D341Med (cell line): ENCODE data around the gene PRR5.

Experiments
- DNase-seq: peaks from one replicate; pipeline ENCODE4 v3.0.0; 2012; ENCODE audit warnings: low spot score

The PRR5 gene

GRCh38 chr22:44693145-44693544 is 8.9 kb upstream of the PRR5 start:
- no peak for DNase-seq

- DNase-seq, result no peak
Observed at GRCh38 chr22:44693756-44694155, 8.2 kb upstream of the PRR5 start.

GRCh38 chr22:44697423-44698141 is 4.4 kb upstream of the PRR5 start:
- DNase-seq, result peak; percentile 86

DNA sequence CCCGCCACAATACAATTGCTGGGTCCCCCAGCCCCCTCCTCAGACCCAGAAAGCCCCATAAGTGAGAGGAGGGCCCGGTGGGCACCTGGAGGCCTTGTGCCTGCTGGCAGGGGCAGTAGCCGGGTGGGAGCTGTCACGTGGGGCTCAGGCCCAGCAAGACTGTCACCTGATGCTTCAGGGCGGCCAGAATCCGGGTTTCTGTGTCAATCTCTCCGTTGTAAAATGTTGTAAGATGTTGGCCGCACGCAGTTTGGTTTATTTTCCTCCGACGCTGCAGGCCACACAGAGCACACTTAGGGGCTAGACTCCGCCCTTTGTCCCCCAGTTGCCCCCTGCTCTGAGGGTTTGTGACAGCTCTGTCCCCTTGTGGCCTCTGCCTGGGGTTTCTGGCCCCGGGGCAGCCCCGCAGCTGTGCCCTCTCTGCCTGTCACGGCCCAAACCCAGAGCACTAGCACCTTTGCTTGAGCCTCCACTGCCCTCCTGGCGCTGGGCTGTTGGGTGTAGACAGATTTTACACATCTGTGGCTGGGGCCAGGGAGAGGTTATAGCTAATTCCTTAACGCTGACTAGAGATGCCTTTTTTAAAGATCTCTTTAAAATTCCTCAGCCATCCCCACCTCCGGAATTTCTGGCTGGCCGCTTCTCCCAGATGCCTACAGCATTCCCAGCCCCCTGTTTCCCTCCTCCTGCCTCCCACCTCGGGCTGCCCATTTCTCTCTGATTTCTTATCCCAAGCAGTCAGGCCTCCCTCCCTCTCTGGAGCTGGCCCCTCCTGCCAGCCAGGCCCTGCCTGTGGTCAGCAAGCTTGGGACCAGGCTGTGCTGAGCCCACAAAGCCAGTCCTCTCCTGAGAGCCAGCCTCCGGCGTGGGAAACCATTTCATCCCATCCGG is 3.2 kb upstream of the PRR5 start:
- DNase-seq, result no peak

DNA sequence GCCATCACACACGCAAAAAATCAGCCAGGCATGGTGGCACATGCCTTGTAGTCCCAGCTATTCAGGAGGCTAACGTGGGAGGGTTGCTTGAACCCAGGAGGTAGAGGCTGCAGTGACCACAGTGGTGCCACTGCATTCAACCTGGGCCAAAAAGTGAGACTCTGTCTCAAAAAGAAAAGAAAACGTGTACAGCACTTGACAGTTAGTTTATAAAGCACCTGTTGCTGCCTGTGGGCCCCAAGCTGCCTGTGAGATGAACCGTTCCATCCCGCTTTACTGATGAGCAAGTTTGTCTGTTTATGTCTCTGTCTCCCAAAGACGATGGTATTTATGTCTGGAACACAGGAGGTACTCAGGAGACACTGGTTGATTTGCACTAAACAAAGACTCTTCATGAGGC is 1.5 kb upstream of the PRR5 start:
- no peak for DNase-seq

DNA sequence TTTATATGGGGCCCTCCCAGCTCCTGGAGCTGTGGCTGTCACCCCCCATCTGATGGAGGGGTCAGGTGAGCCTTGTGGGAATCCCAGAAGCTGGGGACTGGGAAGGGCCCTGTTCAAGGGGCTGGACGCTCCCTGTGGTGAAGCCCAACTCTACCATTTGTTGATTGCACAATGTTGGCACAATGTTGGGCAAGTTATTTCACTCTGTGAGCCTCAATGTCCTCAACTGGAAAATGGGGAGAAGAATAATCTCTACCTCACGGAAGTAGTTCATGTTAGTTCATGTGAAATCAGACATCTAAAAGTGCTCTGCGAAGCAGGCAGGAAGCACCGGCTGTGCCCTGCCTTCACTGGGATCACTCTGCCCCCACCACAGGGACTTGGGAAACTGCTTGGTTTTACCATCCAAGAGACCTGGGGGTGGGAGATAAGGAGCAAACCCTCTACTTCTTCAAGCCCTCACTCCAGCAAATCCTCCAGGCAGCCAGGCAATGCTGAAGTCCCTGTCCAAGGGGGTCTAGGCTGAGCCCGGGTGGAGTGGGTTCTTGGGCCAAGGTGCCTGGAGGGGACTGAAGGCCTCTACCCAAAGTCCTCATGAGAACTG is 715 bp upstream of the PRR5 start:
- DNase-seq, result no peak

DNA sequence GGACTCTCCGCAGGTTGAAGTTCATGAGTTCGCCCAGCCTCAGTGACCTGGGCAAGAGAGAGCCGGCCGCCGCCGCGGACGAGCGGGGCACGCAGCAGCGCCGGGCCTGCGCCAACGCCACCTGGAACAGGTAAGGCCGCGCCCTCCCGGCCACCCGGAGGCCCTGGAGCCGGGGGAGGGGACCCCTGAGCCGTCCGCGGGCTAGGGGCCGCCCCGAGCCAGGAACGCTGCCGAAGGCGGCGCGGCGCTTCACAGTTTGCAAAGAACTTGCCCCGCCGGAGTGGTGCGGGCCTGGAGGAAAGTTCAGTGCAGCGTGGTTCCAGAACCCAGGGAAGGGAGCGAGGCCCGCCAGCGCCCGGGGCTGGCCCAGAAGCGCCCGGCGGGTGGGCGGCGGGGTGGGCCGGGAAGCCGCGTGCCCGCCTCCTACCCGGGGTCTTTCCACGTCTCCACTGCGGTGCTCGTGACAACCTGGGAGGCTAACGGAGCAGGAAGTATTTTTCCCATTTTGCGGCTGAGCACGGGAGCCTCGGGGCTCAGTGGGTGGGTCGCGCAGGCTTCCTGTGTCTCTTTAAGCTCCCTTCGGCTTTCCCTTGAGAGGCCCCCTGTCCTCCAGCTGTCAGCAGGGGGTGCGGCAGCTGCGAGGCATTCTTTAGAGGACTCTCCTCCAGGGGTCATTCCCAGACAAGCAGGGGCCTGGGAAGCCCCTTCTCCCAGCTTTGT is 635 bp downstream of the PRR5 start:
- DNase-seq, result no peak

DNA sequence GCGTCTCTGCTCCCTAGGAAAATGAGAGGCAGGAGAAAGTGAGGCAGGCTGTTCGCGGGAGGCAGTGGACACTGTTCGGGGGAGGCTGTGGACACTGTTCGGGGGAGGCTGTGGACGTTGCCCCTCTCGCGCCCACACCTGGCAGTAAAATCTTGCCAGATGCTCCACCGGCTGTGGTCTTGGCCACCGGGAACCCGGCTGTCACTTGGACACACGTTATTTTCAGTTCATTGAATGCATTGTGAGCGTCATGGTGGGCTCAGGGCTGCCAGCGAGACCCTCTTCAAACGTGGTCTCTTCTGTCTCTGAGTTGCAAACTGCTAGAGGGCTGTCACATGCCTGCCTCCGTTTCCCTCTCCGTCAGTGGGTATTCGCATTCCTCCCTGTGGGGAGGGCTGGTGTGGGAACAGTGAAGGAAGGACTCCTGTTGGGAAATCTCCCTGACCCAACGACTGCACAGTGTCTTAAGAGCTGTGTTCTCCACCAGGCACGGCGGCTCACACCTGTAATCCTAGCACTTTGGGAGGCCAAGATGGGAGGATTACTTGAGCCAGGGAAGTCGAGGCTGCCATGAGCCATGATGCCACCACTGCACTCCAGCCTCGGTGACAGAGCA is 1.4 kb downstream of the PRR5 start:
- DNase-seq, result no peak

DNA sequence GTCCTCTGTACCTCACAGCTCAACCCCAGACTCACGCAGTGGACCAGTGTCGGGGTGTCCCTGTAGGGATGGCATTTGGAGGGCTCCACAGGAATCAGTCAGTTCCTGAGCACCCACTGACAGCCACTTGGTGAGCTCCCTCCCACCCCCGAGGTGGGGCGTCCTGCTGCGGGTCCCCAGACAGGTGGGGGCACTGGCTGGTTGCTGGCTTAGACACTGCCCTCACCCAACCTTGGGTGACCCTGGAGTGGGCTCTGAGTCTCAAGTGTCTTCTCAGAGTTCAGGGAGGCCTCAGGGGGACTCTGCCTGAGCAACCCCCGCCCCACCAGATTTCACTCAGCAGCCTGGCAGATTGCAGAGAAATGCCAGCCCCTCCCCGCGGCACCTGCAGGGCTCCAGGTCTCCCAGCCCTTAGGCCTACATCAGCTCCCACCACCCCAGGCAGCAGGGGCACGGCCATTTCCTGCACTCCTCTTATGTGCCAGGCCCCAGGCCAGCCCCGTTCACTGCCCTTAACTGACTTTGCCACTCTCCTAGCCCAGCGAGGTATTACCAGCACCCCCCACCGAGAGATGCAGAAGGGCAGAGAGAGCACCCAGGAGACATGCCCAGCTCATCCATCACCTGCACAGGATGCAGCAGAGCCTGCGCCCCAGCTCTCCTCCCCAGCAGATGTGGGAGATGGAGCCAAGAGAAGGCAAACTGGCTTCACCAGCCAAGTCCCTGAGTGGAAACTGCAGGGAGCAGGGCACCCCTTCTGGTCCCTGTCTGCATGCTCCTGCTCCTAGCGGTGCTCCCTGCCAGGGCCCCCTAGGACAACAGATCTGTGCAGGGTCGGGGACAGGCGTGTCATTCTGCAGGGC is 2.4 kb downstream of the PRR5 start:
- DNase-seq, result no peak

DNA sequence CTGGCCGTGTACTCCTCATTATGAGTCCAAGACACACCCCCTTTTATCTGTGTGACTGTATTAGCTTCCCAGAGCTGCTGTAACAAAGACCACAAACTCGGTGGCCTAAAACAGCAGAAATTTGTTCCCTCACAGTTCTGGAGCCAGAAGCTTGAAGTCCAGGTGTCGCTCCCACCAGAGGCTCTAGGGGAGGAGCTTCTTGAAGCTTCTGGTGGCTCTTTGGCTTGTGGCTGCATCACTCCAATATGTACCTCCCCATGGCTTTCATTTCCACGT is 3.0 kb downstream of the PRR5 start:
- no peak for DNase-seq

DNA sequence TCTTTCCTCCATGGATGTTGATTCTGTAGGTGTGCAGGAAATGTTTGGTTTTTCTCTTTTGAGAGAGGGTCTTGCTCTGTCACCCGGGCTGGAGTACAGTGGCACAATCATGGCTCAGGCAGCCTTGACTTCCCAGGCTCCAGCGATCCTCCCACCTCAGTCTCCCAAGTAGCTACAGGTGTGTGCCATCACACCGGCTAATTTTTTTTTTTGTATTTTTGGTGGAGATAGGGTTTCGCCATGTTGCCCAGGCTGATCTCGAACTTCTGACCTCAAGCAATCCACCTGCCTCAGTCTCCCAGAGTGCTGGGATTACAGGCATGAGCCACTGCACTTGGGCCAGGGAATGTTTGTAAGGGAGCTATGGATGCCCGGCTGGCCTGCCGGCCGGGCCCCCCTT is 4.5 kb downstream of the PRR5 start:
- no peak for DNase-seq

DNA sequence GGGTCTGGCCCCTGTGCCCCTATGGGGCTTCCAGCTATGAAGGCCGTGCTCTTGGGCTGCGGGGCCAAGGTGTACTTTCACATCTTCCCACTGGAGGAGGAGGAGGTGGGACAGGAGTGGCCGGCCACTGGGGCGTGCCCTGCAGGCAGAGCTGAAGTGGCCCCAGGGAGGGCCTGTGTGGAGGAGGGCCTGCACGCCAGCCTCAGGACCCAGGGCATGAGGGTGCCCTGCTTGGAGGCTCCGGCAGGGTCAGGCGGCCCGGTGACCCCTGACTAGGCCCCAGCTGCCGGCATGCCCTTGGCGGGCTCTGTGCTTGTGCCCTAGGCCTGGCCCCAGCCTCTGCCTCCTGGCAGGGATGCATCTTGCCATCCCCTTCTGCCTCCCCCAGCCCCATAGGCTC is 5.2 kb downstream of the PRR5 start:
- no peak for DNase-seq

DNA sequence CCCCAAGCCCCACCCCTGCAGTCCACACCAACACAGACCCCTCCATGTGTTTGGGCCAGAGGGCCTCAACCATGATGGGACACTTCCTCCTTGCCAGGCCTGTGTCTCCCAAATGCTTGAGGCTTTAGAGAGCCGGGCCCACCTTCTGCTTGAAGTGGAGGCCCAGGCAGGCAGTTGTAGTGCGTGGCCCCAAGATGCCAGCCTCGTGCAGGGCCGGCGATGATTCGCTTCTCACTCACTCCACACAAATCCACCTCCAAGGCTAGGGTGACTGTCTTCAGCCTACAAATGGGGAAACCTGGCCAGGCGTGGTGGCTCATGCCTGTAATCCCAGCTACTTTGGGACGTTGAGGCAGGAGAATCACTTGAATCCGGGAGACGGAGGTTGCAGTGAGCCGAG is 5.7 kb downstream of the PRR5 start:
- DNase-seq, result no peak

GRCh38 chr22:44709881-44710392 is 7.9 kb downstream of the PRR5 start:
- DNase-seq, result no peak

- no peak for DNase-seq
Observed at GRCh38 chr22:44710474-44711240, 8.7 kb downstream of the PRR5 start.

GRCh38 chr22:44711241-44711560 is 9.2 kb downstream of the PRR5 start:
- DNase-seq, result no peak

DNA sequence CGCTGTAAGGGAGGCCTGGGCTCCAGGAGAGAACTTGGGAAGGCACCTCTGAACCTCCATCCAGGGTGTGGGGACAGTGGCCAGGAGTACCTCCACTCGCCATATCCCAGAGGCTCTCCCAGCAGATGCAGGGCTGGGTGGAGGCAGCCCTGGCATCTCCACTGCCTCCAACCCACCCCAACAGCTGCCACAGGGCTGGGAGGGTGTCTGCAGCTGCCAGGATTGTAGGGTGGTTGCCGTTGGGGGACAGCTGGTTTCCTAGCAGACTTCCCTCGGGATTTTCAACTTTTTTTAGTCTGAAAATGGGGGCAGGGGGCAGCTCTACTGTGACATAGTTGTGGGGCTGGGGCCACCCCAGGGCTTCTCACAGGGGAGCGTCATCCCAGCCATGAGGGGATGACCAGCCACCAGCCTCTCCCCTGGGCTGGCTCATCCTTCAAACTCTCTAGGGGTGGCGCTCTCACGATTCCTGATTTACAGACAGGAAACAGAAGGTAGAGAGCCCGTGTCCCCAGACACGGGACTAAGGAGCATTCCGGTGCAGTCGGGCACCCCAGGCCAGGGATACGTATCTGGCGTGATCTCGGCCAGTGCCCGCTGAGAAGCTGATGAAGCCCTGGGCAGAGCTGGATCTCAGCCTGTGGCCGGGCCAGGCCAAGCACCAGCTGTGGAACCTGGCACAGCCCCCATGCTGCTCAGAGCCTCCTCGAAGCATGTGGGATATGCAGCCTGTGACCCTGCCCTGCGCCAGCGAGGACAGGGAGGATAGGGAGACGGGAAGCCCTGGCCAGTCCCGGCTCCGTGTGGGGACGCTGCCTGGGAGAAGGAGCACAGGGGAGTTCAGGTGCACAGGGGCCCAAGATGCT is 9.9 kb downstream of the PRR5 start:
- DNase-seq, result no peak

DNA sequence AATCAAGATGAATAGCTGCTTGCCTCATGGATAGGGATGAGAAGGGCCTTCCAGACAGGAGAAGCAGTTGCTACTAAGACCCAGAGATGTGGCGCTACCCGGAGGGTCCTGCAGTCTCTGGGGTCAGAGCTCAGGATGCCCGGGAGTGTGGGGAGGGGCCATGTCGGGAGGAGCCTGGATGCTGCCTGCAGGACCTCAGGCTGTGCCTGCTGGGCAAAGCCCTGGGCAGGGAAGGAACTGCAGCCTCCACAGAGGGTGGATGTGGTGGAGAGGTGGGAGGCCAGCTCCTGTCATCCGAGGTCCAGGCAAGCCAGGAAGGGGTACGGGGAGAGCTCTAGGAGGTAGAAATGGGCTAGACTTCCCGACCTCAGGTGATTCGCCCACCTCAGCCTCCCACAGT is 11.0 kb downstream of the PRR5 start:
- DNase-seq, result no peak

DNA sequence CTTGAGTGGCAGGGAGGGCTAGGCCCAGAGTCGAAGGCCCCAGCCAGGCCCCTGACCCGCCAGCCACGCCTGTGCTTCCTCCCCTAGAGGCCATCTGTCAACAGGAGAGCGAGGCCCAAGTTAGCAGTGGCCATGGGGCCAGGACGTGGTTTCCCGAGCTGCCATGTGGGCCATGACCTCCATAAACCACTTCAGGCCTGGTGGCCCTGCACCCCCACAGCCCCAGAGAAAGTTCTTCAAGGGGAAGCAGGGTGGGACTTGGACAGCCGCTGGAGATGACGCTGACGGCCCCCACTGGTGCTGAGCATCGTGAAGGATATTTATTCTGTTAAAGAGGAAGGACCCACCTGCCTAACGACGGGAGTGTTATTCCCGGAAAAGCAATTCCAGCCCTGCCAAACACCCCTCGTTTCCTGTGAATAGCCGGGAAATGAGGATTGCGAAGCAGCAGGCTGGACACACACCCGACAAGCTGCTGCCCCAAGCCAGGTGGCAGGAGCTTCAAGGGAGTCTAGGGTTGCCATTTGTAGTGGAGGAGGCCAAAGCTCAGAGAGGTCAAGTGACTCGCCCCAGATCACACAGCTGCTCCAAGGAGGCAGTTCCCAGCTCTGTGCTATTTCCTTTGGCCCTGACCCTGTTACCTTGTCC is 12.8 kb downstream of the PRR5 start:
- no peak for DNase-seq
